Lower lobe of right lung (tissue), 2 donors: ENCODE results near the gene INPP4A. TPM values are rescaled to one million over a fixed set of nuclear protein-coding genes. Genes with fewer than 3 reads are reported as not detected.

Experiments used
- ATAC-seq, 2 donors: fragments of 200-7000 bp; cut with Tn5 transposase; one replicate each; pipeline ENCODE4 v1.9.1; 2020 to 2022; ENCODE audit warnings: mild to moderate bottlenecking in 2 of 2, moderate library complexity in 2 of 2
- DNase-seq: peaks from one replicate; pipeline ENCODE4 v3.0.0-alpha.2; 2020
- H3K27ac ChIP-seq: fragments of 200-600 bp; one replicate; pipeline ENCODE4 v1.8.0; 2022
- H3K27me3 ChIP-seq: fragments of 200-600 bp; one replicate; pipeline ENCODE4 v1.8.0; 2022; ENCODE audit warnings: low read depth
- H3K36me3 ChIP-seq: fragments of 200-600 bp; one replicate; pipeline ENCODE4 v1.8.0; 2022; ENCODE audit warnings: mild to moderate bottlenecking
- H3K4me1 ChIP-seq: fragments of 200-600 bp; one replicate; pipeline ENCODE4 v1.8.0; 2022
- H3K4me3 ChIP-seq: fragments of 200-600 bp; one replicate; pipeline ENCODE4 v1.8.0; 2022; ENCODE audit warnings: mild to moderate bottlenecking
- H3K9me3 ChIP-seq: fragments of 200-600 bp; one replicate; pipeline ENCODE4 v1.8.0; 2022
- CTCF ChIP-seq: fragments of 200-600 bp; IDR thresholded peaks from one replicate; pipeline ENCODE4 v1.8.0; 2022; ENCODE audit warnings: antibody characterized with exemption, mild to moderate bottlenecking
- intact Hi-C: fragments of 100-400 bp; cut with DNase I; formaldehyde crosslinking; loops from one replicate; pipeline ENCODE4 v1.11.0; 2022
- total RNA-seq: library from RNA; stranded (reverse); fragmentation: NEBNext Ultra II Directional; extraction: Animal tissue kit (Norgen Biotek cat#: 25700); gene quantifications from one replicate; pipeline ENCODE4 v1.2.1, GENCODE V29; 2021
- donor health status: DM: no; HTN: yes; CAD: no; lungs with severe emphysema.

The INPP4A gene
- total RNA-seq, 1 donor from 2014 or later, result 35.6 TPM

DNA sequence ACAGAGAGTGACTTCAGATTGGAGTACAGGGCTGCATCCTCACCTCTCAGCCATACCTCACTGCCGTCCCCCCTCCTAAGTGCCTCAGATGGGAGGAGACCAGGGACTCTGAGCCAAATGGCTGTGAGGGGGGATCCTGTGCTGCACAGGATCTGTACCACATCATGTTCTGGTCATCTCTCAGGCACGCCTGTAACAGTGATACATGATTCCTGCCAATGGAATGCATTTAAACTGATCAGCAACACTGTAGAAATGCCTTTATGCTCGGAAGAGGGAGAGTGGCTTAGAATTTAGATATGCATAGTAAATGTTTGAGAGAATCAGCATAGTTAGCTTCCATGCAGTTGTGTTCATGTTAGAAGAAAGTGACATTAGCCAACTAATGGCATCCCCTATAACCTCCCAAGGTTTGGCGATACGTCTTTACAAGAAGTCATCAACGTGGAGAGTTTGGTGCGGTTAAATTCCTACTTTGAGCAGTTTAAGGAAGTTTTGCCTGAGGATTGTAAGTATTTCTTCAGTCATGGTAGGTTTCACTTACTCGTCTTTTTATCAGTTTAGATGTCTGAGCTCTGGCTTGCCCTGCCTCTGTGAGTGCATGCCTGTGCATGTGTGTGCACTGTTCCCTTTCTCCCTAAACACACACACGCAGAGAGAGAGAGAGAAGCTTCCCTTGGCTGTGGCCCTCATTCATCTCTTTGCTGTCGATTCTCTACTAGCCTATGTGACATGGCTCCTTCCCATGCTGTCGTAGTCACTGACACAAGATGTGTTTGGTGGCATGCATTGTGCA lies 123.7 kb downstream of the INPP4A start:
- no peaks in the 10 kb centered on the region for H3K4me1 ChIP-seq
- intact Hi-C loops, result no loop called here
- ATAC-seq, result no peak

GRCh38 chr2:98569197-98569793 lies 124.6 kb downstream of the INPP4A start:
- H3K27ac ChIP-seq, result no peak overlapping the region
- peaks cover 99% of the 10 kb centered on the region for H3K36me3 ChIP-seq
- peak; percentile 65 for DNase-seq
- ATAC-seq, result peak; percentile 55 to 67
- H3K4me1 ChIP-seq, result no peaks in the 10 kb centered on the region
- TF ChIP-seq CTCF, result peak; percentile 90
- H3K4me3 ChIP-seq, result no peak overlapping the region
- no peaks in the 10 kb centered on the region for H3K27me3 ChIP-seq
- intact Hi-C loops, result no loop called here
- no peaks in the 10 kb centered on the region for H3K9me3 ChIP-seq

More for the DNA sequence above, 123.7 kb downstream of the INPP4A start:
- no peak overlapping the region for H3K27ac ChIP-seq
- peaks cover 99% of the 10 kb centered on the region for H3K36me3 ChIP-seq
- no peak for TF ChIP-seq CTCF
- H3K27me3 ChIP-seq, result no peaks in the 10 kb centered on the region
- no peak overlapping the region for H3K4me3 ChIP-seq
- no peaks in the 10 kb centered on the region for H3K9me3 ChIP-seq
- DNase-seq, result no peak

GRCh38 chr2:98569915-98570314 lies 125.3 kb downstream of the INPP4A start:
- intact Hi-C loops, result no loop called here
- Histone ChIP-seq H3K4me3 (no peak overlapping the region), H3K4me1 (no peaks in the 10 kb centered on the region), H3K27me3 (no peaks in the 10 kb centered on the region), H3K27ac (no peak overlapping the region), H3K9me3 (no peaks in the 10 kb centered on the region), H3K36me3 (peaks cover 99% of the 10 kb centered on the region)
- no peak for ATAC-seq
- DNase-seq, result no peak
- TF ChIP-seq CTCF, result no peak

DNA sequence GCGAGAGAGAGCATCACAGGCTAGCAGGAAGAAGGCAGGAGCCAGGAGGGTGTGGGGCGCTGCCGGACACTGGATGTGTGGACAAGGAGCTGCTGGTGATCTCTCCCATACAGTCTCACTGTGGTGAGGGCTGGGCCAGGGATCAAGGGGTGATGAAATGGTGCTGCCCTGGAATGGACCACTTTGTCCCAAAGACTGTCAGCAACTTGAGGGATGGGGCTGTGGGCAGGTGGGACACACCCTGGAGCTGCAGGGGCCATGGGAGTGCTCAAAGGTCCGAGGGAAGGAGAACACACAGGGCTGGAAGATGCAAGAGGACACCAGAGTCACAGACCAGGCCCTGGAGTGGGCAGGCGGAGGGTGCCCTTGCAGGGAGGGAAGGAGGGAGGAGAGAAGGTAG lies 125.7 kb downstream of the INPP4A start:
- H3K9me3 ChIP-seq, result no peaks in the 10 kb centered on the region
- ATAC-seq (no peak), DNase-seq (no peak)
- TF ChIP-seq CTCF, result no peak
- H3K27ac ChIP-seq, result no peak overlapping the region
- intact Hi-C loops, result no loop called here
- H3K4me1 ChIP-seq, result no peaks in the 10 kb centered on the region
- no peak overlapping the region for H3K4me3 ChIP-seq
- no peaks in the 10 kb centered on the region for H3K27me3 ChIP-seq
- peaks cover 99% of the 10 kb centered on the region for H3K36me3 ChIP-seq

DNA sequence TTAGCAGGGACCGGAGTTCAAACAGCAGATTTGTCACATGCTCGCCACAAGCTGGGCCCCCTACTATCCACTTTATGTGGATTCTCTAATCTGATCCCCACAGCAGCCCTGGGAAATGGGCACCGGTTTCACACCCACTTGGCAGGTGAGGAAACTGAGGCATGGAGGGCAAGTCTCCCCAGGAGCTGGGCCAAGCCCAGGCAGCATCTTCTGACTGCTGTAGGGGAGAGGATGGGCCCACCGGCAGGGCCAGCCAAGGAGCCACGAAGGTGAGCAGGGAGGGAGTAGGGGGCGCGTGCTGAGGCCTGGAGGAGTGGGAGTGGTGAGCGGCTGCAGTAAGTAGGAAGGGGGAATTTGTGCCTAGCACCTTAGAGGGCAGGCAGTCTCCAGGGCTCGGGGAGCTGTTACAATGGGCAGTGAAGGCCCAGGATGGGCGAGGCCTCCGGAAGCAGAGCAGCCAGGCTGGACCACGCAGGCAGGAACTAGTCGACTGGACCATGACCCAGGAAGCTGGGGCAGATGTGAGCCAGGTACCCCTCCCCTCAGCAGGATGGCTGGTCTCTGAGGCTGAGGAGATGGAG lies 126.6 kb downstream of the INPP4A start:
- no peak for TF ChIP-seq CTCF
- H3K36me3 ChIP-seq, result peaks cover 98% of the 10 kb centered on the region
- ATAC-seq (no peak), DNase-seq (no peak)
- no peaks in the 10 kb centered on the region for H3K27me3 ChIP-seq
- intact Hi-C loops, result no loop called here
- H3K4me3 ChIP-seq, result no peak overlapping the region
- no peaks in the 10 kb centered on the region for H3K9me3 ChIP-seq
- no peaks in the 10 kb centered on the region for H3K4me1 ChIP-seq
- no peak overlapping the region for H3K27ac ChIP-seq
